ENCODE measurements around the gene TRIP12. TPM values are rescaled to one million over a fixed set of nuclear protein-coding genes. Genes with fewer than 3 reads are reported as not detected.
"Not testable (repeated sequence)": the region's sequence is repeated elsewhere in the genome, so short reads cannot be mapped to it uniquely, and the experiment has no call there.

The TRIP12 gene
- total and polyA plus RNA-seq, 12 donors, result 15.6 to 247 (median 198) TPM

DNA sequence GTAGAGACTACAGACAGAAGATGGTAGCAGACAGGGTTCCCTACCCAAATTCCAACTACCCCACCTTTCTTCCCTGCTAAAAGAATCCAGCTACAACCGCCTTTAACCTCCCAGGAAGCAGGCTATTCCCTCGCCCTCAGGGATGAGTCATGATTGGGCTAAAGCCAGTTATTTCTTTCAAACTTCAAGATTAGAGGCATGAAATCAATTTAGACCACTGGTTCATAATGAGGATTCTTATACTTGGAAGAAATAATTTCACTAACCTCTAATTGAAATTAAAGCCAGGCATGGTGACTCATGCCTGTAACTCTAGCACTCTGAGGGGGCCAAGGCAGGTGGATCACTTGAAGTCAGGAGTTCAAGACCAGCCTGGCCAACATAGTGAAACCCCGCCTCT is 20.0 kb downstream of the TRIP12 start:
- WGBS, 2 donors, result 42 to 54% methylated on average over 3 of the region's 3 CpGs
- DNase-seq (peak in 1 of 2 donors; percentile 19), ATAC-seq (peak in 7 of 8 donors; percentile 45 to 73 (median 58))
- intact Hi-C loops (cut with DNase I), result no loop called here
- H3K4me3 ChIP-seq, result no peak overlapping the region
- H3K27ac ChIP-seq, result peak overlapping the region in 1 of 10 donors; percentile 29
- TF ChIP-seq, protein P1, sequence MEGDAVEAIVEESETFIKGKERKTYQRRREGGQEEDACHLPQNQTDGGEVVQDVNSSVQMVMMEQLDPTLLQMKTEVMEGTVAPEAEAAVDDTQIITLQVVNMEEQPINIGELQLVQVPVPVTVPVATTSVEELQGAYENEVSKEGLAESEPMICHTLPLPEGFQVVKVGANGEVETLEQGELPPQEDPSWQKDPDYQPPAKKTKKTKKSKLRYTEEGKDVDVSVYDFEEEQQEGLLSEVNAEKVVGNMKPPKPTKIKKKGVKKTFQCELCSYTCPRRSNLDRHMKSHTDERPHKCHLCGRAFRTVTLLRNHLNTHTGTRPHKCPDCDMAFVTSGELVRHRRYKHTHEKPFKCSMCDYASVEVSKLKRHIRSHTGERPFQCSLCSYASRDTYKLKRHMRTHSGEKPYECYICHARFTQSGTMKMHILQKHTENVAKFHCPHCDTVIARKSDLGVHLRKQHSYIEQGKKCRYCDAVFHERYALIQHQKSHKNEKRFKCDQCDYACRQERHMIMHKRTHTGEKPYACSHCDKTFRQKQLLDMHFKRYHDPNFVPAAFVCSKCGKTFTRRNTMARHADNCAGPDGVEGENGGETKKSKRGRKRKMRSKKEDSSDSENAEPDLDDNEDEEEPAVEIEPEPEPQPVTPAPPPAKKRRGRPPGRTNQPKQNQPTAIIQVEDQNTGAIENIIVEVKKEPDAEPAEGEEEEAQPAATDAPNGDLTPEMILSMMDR (IDR thresholded peaks at IDR 0.05), result no peak
- peaks cover 0 to 61% (median 28%) of the 10 kb centered on the region in 9 donors for H3K4me1 ChIP-seq
- peaks cover 0 to 63% (median 0%) of the 10 kb centered on the region in 9 donors for H3K36me3 ChIP-seq
- no peaks in the 10 kb centered on the region for H3K27me3 ChIP-seq
- H3K9me3 ChIP-seq, result no peaks in the 10 kb centered on the region

DNA sequence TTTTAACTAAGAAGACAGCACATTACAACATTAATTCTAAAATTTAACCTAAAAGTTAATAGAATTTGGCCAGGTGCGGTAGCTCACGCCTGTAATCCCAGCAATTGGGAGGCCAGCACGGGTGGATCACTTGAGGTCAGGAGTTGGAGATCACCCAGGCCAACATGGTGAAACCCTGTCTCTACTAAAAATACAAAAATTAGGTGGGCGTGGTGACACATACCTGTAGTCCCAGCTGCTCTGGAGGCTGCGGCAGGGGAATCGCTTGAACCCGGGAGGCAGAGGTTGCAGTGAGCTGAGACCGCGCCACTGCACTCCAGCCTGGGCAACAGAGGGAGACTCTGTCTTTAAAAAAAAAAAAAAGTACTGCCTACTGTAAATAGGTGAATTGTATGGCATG is 21.3 kb downstream of the TRIP12 start:
- H3K9me3 ChIP-seq; DNase-seq; H3K27me3 ChIP-seq; H3K27ac ChIP-seq; H3K4me3 ChIP-seq; intact Hi-C loops (cut with DNase I); ATAC-seq: not testable (repeated sequence)
- Histone ChIP-seq H3K4me1 (peaks cover 0 to 56% (median 26%) of the 10 kb centered on the region in 9 donors), H3K36me3 (peaks cover 0 to 52% (median 0%) of the 10 kb centered on the region in 9 donors)
- 97 to 98% methylated on average over 9 of the region's 9 CpGs for WGBS, 2 donors

DNA sequence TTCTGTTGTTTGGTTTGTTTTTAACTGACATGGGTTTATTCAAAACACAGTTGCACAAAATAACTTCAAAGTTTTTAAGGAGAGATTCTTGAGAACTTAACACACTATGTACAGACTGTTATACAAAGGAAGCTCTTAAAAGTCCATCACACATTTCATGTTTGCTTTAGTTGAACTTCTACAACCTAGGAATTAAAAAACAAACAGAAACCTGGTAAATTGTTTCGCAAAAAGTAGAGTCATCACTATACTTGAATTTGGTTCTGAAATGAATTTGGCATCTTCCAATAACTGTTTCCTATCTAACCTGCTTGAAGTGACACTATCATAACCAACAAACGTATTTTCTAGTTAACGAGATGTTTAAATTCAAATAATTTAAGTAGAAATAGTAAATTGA is 21.8 kb downstream of the TRIP12 start:
- peaks cover 0 to 56% (median 29%) of the 10 kb centered on the region in 9 donors for H3K4me1 ChIP-seq
- intact Hi-C loops (cut with DNase I), result no loop called here

DNA sequence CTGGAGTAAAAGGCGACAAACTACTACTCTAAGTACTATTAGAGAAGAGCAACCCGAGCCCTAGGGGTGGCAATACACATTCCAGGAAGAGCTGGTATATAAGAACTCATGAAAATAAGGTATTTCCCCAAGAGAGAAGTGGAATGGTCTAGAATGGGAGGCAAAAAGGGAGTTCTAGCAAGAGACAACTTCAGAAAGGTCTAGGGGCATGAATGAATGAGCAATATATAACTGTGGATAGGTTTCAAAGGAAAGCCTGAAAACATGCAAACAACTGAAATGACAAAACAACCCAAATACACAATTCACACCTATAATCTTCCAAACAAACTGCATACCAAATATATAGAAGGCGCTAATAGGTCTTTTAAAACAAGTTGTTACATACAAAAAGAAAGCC is 22.2 kb downstream of the TRIP12 start:
- H3K4me1 ChIP-seq, result peaks cover 0 to 56% (median 32%) of the 10 kb centered on the region in 9 donors
- 91% methylated on average over 3 of the region's 3 CpGs for WGBS, 2 donors
- H3K4me3 ChIP-seq, result no peak overlapping the region
- intact Hi-C loops (cut with DNase I), result no loop called here
- H3K36me3 ChIP-seq, result peaks cover 0 to 43% (median 0%) of the 10 kb centered on the region in 9 donors
- H3K9me3 ChIP-seq, result no peaks in the 10 kb centered on the region
- TF ChIP-seq, protein P1 (IDR thresholded peaks at IDR 0.05), result no peak
- no peak for ATAC-seq
- DNase-seq, result no peak
- H3K27me3 ChIP-seq, result no peaks in the 10 kb centered on the region
- H3K27ac ChIP-seq, result no peak overlapping the region

More for the DNA sequence above, 21.8 kb downstream of the TRIP12 start:
- H3K27me3 ChIP-seq, result no peaks in the 10 kb centered on the region
- H3K4me3 ChIP-seq, result no peak overlapping the region
- DNase-seq, result no peak
- no peak for ATAC-seq
- no peak overlapping the region for H3K27ac ChIP-seq
- WGBS, 2 donors, result 93 to 94% methylated on average over 3 of the region's 3 CpGs
- peaks cover 0 to 47% (median 0%) of the 10 kb centered on the region in 9 donors for H3K36me3 ChIP-seq
- TF ChIP-seq, protein P1 (IDR thresholded peaks at IDR 0.05), result no peak
- no peaks in the 10 kb centered on the region for H3K9me3 ChIP-seq

DNA sequence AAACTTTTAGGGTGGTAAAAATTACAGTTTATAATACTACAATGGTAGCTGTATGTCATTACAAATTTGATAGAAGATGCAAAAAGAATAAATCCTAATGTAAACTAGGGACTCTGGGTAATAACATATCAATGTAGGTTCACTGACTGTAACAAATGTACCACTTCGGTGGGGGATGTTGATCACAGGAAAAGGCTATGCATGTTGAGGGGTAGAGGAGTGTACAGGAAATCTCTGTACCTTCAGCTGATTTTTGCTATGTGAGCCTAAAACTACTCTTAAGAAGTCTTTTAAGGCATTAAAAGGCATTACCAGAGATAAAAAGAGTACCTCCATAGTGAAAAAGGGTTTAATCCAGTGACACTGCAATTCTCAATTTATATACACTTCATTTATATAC is 25.0 kb downstream of the TRIP12 start:
- peaks cover 0 to 52% (median 27%) of the 10 kb centered on the region in 9 donors for H3K4me1 ChIP-seq
- intact Hi-C loops (cut with DNase I), result no loop called here

More for the DNA sequence above, 25.0 kb downstream of the TRIP12 start:
- 48 to 59% methylated on average over 1 of the region's 1 CpG for WGBS, 2 donors
- Histone ChIP-seq H3K4me3 (no peak overlapping the region), H3K36me3 (peaks cover 0 to 21% (median 0%) of the 10 kb centered on the region in 9 donors), H3K27me3 (no peaks in the 10 kb centered on the region), H3K27ac (no peak overlapping the region), H3K9me3 (no peaks in the 10 kb centered on the region)
- DNase-seq, result no peak
- TF ChIP-seq, protein P1 (IDR thresholded peaks at IDR 0.05), result no peak
- no peak for ATAC-seq
